Panc1 (cell line): ENCODE measurements around the gene YWHAG. TPM values are rescaled to one million over a fixed set of nuclear protein-coding genes. Genes with fewer than 3 reads are reported as not detected.
A peak's percentile ranks its signal among the peaks of the same experiment; 100 is the strongest.

Experiments
- ATAC-seq: fragments of 200-7000 bp; cut with Tn5 transposase; 2 replicates; pipeline ENCODE4 v1.9.1; 2020; ENCODE audit warnings: mild to moderate bottlenecking, moderate library complexity
- BruUV-seq: library from RNA; stranded (reverse); fragments of 400-500 nt; replicated peaks from 2 replicates; lab custom pipeline; 2021; lab: Mats Ljungman, UMichigan
- CTCF ChIA-PET: fragments of 300-600 bp; sonication (Branson Sonifier 250); formaldehyde crosslinking; loops from one replicate; lab custom pipeline; 2022; ENCODE audit warnings: antibody characterized with exemption; lab: Charles Lee
- POLR2A ChIA-PET: fragments of 300-600 bp; sonication (Branson Sonifier 250); formaldehyde crosslinking; loops from one replicate; lab custom pipeline; 2022; ENCODE audit warnings: antibody characterized with exemption; lab: Charles Lee
- DNase-seq: peaks from one replicate; pipeline ENCODE4 v3.0.0-alpha.2; 2010; ENCODE audit warnings: low read depth, low spot score
- H3K27ac ChIP-seq: 2 replicates; pipeline ENCODE4 v1.5.1; 2011; ENCODE audit warnings: mild to moderate bottlenecking, low read length, inconsistent platforms
- H3K27me3 ChIP-seq: fragments of 200-500 bp; sonication (Bioruptor generic); 2 replicates; pipeline ENCODE4 v1.6.0; 2014; ENCODE audit warnings: low read length, inconsistent platforms; ENCODE audit not compliant: control insufficient read depth, insufficient read depth
- H3K36me3 ChIP-seq: fragments of 200-500 bp; sonication (Bioruptor generic); 2 replicates; pipeline ENCODE4 v1.5.1; 2014; ENCODE audit warnings: inconsistent platforms, mild to moderate bottlenecking, low read length, moderate library complexity; ENCODE audit not compliant: control insufficient read depth, insufficient read depth
- H3K4me1 ChIP-seq: 2 replicates; pipeline ENCODE4 v1.5.1; 2011; ENCODE audit warnings: inconsistent platforms, mild to moderate bottlenecking, low read length, moderate library complexity; ENCODE audit not compliant: control insufficient read depth, insufficient read depth
- H3K4me3 ChIP-seq, 2 experiments: 2 replicates each; pipeline ENCODE4 v1.5.1; 2011 to 2012; ENCODE audit warnings: low read depth in 2 of 2, low read length in 2 of 2, mild to moderate bottlenecking in 2 of 2, inconsistent platforms in 1 of 2, moderate library complexity in 1 of 2
- H3K9me3 ChIP-seq: fragments of 200-500 bp; sonication (Bioruptor generic); 2 replicates; pipeline ENCODE4 v1.5.1; 2014; ENCODE audit warnings: low read depth, mild to moderate bottlenecking, inconsistent platforms, low read length, moderate library complexity; ENCODE audit not compliant: control insufficient read depth, insufficient read depth
- POLR2AphosphoS5 ChIP-seq: IDR thresholded peaks from 2 replicates; pipeline ENCODE4 v1.6.1; 2012; ENCODE audit warnings: mild to moderate bottlenecking, low read depth, low read length, moderate library complexity
- SIN3A ChIP-seq: IDR thresholded peaks from 2 replicates; pipeline ENCODE4 v1.6.1; 2012; ENCODE audit warnings: low read depth, mild to moderate bottlenecking, low read length, moderate library complexity, borderline replicate concordance; ENCODE audit not compliant: insufficient read depth
- TCF7L2 ChIP-seq: IDR thresholded peaks from 2 replicates; pipeline ENCODE4 v1.6.1; 2011; ENCODE audit warnings: mild to moderate bottlenecking, low read depth, low read length, inconsistent platforms
- in situ Hi-C: cut with HindIII; loops from 2 replicates; pipeline ENCODE4 v1.10.0; 2016; ENCODE audit warnings: low sequenced_read_pairs, low pct_unique_long_range_greater_than_20kb
- intact Hi-C: fragments of 100-400 bp; cut with micrococcal nuclease; formaldehyde crosslinking; loops from one replicate; pipeline ENCODE4 v1.10.0; 2022; ENCODE audit not compliant: unreplicated experiment
- total RNA-seq: library from RNA; stranded (reverse); gene quantifications from one replicate; pipeline ENCODE4 v1.2.1, GENCODE V29; 2021; ENCODE audit not compliant: unreplicated experiment
- TF ChIP-seq, protein P1 (sequence below): fragments of 450-650 bp; IDR thresholded peaks from 2 replicates; pipeline ENCODE4 v1.5.1; 2017; ENCODE audit warnings: mild to moderate bottlenecking

Gene YWHAG
- total RNA-seq, 1 experiment from 2014 or later = 210 TPM

DNA sequence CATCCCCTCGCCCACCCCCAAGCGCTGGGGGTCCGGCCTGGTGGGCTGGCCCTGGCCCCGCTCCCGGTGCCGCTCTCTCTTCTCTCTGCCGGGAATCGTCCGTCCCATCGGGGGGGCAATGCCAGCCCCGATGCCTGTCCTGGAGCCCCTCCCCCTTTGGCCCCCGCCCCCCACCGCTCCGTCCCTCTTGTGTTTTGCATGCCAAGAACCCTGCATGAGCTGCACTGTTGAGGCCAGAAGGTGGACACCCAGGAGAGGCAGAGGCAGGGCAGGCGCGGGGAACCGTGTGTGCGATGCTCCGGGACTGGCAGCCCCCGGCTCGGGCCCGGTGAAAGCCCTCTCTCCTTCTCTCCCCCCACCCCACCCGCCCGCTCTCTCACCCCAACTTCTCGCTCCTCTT lies 78.4 kb downstream of the YWHAG start:
- Histone ChIP-seq H3K4me1 (peaks cover 5% of the 10 kb centered on the region), H3K27me3 (no peaks in the 10 kb centered on the region), H3K4me3 (no peak overlapping the region), H3K36me3 (no peaks in the 10 kb centered on the region), H3K9me3 (no peaks in the 10 kb centered on the region), H3K27ac (no peak overlapping the region)
- DNase-seq = no peak
- no peak for ATAC-seq
- in situ Hi-C loops (no loop called here), intact Hi-C loops (no loop called here)
- ChIA-PET CTCF (no interaction called here), POLR2A (no interaction called here)
- no peak for TF ChIP-seq TCF7L2
- no peak for TF ChIP-seq POLR2AphosphoS5
- TF ChIP-seq SIN3A = no peak
- BruUV-seq = no TSS peak

DNA sequence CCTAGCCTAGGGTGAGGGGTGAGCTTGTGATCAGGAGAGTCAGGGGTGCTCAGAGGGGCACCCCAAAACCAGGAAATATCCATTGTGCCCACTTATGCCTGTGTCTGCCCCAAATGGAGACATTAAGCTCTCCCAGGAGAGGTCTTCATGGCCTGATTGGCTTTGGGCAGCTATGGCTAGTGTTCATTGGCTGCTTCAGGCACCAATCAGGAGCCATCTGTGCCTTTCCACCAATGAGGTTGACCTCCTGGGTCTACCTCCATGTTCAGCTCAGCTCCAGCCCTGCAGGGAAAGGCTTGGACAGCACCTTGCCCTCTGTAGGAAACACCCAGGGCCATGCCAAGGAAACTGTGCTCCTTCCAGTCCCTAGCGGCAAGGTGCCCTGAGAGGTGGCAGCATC lies 80.3 kb downstream of the YWHAG start:
- DNase-seq (no peak), ATAC-seq (0 out of 2 replicates have a peak, but pooled peaks have one; percentile 34)
- H3K4me3 ChIP-seq = no peak overlapping the region
- no peaks in the 10 kb centered on the region for H3K9me3 ChIP-seq
- no peaks in the 10 kb centered on the region for H3K27me3 ChIP-seq
- in situ Hi-C loops (no loop called here), intact Hi-C loops (no loop called here)
- no TSS peak for BruUV-seq
- ChIA-PET POLR2A (no interaction called here), CTCF (no interaction called here)
- H3K27ac ChIP-seq = no peak overlapping the region
- TF ChIP-seq, protein P1, sequence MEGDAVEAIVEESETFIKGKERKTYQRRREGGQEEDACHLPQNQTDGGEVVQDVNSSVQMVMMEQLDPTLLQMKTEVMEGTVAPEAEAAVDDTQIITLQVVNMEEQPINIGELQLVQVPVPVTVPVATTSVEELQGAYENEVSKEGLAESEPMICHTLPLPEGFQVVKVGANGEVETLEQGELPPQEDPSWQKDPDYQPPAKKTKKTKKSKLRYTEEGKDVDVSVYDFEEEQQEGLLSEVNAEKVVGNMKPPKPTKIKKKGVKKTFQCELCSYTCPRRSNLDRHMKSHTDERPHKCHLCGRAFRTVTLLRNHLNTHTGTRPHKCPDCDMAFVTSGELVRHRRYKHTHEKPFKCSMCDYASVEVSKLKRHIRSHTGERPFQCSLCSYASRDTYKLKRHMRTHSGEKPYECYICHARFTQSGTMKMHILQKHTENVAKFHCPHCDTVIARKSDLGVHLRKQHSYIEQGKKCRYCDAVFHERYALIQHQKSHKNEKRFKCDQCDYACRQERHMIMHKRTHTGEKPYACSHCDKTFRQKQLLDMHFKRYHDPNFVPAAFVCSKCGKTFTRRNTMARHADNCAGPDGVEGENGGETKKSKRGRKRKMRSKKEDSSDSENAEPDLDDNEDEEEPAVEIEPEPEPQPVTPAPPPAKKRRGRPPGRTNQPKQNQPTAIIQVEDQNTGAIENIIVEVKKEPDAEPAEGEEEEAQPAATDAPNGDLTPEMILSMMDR = no peak
- TF ChIP-seq POLR2AphosphoS5 (no peak), SIN3A (no peak), TCF7L2 (no peak)
- no peaks in the 10 kb centered on the region for H3K36me3 ChIP-seq
- H3K4me1 ChIP-seq = 0 out of 2 replicates have a peak, but pooled peaks cover 3% of the 10 kb centered on the region

Other genes starting within 250 kb of the YWHAG start
- gene SRRM3, start 157.1 kb downstream of the YWHAG start, total RNA-seq = 8.5 TPM
- gene HSPB1, start 56.3 kb downstream of the YWHAG start, total RNA-seq = 422 TPM
- gene SSC4D, start 50.7 kb upstream of the YWHAG start, total RNA-seq = 1.6 TPM
- gene ZP3, start 66.0 kb upstream of the YWHAG start, total RNA-seq = 23.3 TPM
- gene DTX2, start 102.7 kb upstream of the YWHAG start, total RNA-seq = 27.4 TPM
- gene UPK3B, start 151.6 kb upstream of the YWHAG start, total RNA-seq = 9.8 TPM
- gene SPDYE16, start 184.3 kb upstream of the YWHAG start, total RNA-seq = not detected